T-helper 1 cell (primary cell): ENCODE results near the gene PIGX.
"Not testable (repeated sequence)": the region's sequence is repeated elsewhere in the genome, so short reads cannot be mapped to it uniquely, and the experiment has no call there.

Experiments used
- DNase-seq, 5 donors: peaks; one replicate each; pipeline ENCODE4 v3.0.0-alpha.2; 2012 to 2020

PIGX gene

DNA sequence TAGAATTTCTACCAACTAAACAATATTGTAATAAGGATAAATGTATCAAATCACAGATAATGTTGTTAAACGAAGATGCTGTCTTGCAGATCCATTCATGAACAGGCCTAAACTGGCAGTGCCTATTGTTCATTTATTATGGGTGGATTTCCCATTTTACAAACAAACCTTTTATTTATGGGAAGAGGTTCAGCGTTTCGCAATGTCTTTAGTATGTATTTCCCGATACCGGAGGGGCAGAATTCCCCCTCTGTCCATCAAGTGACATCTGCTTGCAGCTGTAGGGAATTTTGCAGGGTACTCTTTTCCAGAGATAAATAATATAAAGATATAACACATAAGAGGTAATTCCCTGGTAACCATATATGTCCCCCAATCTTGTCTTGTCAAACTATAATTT is 5.8 kb upstream of the PIGX start:
- DNase-seq: no peak

DNA sequence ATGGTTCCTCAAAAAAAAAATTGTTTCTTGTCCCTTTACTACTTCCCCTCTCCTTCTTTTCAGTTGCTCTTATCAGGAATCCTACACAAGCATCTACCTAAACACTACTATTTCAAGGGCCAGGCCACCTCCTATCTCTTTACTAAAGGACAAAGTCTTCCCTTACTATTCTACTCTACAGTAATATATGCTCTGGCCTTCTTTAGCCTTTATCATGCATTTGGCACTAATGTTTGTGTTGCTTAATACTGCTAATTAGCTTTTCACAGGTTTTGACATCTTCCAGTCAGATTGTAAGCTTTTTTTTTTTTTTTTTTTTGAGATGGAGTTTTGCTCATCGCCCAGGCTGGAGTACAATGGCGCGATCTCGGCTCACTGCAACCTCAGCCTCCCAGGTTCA is 5.4 kb upstream of the PIGX start:
- DNase-seq: no peak

DNA sequence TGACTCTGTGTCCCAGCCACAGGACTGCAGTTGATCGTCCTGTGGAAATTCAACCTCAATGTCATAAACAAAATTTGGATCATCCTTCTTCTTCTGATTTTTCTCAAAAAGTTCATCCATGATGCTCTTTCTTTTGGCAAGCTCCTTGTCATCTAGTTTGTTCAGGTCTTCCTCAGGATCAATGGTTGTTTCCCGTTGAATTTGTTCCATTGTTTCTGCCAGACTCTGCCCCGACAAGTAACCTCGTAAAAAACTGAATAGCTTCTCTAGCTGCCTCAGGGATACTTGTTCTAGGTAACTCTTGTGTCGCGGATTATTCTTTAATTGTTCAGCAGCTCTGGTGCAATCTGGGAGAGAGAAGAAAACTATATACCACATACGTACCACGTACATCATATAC is 4.6 kb upstream of the PIGX start:
- DNase-seq: no peak

DNA sequence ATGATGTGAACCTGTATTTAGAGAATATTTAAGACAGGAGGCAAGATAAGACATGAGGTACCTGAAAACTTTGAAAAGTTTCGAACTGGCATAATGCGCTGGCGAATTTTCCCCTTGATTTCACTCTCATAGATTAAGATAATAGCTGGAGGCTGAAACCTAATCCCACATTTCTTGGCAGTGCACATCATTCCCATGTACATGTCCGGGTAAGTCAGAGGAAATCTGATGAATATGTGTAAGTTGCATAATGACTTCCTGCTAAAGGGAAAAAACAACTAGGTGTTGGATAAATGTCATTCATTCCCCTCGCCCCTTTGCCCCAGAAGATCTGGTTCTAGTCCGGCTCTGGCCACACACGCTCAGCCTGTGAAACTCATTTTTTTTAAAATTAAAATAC is 3.7 kb upstream of the PIGX start:
- DNase-seq: no peak

DNA sequence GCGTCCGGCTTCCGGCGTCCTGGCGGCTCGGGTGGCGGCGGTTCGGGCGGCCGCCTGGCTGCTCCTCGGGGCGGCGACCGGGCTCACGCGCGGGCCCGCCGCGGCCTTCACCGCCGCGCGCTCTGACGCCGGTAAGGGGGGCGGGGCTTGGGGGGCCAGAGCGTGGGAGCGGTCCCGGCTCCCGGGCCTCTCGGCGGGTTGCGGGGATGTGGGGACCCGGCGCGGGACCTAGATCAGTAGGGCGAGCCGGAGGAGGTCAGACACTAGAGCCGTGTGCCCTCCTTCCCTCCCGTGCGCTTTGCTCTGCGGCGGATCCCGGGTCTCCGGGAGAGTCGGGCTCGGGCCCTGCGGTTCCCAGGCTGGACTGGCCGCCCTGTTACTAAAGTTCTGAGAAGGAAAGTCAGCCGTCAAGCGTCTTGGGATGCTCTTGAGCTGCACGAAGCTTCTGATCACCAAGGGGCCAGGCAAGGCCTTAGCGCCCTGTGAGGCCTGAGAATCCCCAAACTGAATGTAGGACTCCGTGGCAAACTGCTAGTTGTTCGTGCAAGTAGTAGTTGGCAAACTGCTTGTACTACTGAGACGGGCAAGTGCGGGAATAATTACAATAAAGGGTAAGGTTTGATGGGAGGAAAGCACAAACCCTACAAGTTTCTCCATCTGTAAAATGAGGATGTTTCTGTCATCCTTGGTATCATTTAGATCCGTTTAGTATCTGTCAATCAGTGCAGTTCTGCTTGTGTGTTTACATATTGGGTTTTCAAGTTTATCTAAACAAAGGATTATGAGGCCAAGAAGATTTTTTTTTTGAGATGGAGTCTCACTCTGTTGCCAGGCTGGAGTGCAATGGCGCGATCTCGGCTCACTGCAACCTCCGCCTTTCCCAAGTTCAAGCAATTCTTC is 587 bp downstream of the PIGX start:
- DNase-seq: peak in 4 of 5 donors; percentile 56 to 75 (median 62)

DNA sequence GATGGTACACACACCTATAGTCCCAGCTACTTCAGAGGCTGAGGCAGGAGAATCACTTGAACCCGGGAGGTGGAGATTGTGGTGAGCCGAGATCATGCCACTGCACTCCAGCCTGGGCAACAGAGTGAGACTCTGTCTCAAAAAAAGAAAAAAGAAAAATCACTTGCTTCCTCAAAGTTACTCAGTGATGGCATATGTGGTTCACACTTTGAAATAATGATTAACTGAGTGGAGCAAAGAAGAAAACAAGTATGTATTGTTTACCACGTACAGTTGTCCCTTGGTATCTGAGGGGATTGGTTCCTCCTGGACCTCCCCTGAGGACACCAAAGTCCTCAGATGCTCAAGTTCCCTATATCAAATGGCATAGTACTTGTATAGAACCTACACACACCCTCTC is 5.0 kb downstream of the PIGX start:
- not testable (repeated sequence) for DNase-seq

DNA sequence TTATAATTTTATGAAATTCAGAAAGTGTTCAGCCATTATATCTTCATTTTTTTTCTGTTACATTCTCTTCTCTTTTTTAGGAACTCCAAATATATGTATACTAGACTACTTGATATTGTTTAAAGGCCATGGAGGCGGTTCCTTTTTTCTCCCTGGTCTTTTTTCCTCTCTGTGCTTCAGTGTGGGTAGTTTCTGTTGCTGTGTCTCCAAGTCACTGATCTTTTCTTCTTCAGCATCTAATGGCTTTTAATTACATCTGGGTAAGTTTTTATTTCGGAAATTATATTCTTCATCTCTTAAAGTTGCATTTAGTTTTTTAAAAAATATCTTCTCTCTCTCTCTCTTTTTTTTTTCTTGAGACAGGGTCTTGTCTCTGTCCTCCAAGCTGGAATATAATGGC is 8.9 kb downstream of the PIGX start:
- DNase-seq: no peak

DNA sequence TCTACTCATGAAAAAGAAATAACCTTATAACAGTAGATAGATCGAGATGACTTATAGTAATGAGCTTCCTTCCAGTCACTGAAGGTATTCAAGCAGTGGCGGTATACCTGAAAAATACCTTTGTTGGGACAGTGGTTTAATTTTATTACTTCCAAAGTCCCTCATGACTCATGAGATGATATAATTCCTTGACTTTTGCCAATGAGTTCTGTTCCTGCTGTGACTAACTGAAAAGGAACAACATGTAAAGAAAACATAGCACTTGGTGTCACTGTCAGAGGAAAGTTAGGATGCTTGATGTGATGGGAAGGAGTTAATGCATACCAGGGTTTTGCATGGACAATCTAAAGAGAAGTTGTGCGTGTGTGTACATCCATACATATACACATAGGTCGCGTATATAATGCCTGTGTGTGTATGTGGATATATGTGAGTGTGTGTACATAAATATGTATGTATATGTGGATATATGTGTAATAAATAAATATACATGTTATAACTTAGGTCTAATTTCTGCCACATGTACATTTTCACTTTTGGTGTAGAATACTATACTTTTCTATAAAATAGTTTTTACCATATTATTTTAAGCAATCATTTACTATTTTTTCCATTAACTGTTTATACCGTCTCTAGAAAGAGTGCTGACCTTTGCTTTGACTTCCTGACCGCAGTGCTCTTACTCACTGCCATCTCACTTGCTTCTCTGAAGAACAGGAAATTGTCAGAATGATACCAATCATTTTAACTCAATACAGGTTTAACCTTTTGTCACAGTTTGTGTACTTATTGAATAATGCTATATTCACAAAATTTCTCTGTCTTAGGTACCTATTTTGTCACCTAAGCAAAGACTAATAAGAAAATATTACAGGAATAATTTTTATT is 14.9 kb downstream of the PIGX start:
- peak in 1 of 5 donors; percentile 70 for DNase-seq

DNA sequence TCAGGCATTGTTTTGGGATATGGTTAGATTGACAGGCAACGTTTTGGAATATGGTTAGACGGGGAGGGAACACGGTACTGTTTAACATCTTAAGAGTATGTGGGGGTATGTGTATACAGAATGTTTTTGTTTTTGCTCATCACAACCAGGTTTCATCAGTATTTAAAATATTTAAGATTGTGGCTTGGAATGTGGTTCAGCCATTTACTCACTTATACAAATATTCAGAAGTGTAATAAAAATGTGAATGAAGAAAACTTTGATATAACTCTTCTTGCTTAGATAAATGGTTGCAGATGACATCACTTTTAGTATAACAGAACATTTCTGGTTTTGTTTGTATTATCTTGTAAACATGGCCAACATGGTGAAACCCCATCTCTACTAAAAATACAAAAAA is 23.6 kb downstream of the PIGX start:
- DNase-seq: no peak

DNA sequence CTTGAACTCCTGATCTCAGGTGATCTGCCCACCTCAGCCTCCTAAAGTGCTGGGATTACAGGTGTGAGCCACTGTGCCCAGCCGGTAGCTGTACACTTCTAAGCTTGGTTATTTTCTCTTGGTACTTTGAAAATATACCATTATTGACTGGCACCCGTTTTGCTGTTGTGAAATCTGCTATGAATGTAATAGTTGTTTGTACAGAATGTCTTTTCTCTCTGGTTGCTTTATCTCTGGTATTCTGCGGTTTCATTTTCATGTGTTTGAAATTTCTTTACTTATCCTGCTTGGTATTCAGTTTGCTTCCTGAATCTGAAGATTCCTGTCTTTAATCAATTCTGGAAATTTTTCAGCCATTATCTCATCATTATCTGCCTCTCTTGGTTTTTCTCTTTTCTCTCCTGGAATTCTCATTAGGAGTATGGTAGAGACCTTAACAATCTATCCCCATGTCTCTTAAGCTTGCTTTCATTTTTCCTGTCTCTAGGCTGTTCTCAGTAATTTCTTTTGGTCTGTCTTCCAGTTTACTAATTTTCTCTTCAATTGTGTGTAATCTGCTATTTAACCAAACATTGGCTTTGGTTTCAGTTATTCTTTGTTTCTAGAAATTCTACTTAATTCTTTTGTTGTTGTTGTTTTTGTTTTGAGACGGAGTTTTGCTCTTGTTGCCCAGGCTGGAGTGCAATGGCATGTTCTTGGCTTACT is 24.6 kb downstream of the PIGX start:
- no peak for DNase-seq

DNA sequence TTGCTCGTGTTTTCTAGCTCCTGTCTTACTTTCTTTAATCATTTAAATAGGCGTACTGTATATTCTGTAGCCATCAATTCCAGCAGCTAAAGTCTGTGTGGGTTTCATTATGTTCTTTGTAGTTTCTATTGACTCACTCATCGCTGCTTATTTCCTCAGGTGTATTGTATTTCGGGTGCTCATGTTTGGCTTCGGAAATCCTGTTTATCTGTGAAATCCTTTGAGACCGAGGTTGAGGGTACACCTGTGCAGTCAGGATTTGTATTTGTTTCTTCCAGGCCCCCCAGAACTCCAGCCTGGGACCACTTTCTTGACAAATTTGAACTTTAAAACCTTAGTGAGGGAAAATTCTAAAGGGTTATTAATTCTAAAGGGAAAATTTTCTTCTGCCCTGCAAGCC is 25.5 kb downstream of the PIGX start:
- DNase-seq: no peak

DNA sequence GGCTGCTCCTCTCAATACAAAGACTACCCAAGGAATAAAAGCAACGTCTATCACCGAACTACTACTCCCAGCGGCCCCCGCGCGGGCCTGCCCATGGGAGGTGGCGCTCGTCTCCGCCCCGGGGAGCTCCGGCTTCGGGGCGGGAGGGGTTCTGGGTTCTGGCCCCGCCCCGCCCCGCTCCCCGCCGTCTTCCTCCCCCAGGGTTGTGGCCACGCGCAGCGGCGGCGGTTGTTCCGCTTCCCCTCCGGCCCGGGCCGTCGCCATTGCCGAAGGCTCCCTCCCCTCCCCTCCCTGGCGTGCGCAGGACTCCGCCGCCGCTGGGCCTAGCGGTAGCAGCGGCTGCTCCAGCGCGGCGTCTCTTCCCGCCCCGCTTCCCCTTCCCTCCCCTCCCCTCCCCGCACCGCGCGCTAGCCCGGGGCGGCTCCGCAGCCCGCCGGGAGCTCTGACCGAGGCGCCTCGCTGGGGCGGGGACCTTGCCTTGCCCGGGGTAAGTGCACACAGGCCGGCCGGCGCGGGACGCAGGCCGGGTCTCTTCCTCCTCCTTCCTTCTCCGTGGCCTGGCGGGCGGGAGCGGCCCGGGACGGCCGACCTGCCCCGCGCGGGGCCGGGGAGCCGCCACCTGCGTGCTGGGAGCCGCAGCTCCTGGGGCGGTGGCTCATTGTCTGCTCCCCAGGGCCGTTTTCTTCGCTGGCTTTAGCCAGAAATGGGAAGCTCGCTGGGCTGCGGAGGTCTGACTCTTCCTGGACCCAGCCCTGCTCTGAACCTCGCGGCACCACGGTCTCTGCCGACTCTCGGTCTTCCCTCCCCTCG is 27.7 kb downstream of the PIGX start, which contains the start of gene PAK2:
Gene PAK2 (plus strand): TSS at position 187 of the 810 bp plus-strand sequence. CDS start 42,790 bp downstream, outside the sequence.
- DNase-seq: peak; percentile 81 to 93 (median 87)

DNA sequence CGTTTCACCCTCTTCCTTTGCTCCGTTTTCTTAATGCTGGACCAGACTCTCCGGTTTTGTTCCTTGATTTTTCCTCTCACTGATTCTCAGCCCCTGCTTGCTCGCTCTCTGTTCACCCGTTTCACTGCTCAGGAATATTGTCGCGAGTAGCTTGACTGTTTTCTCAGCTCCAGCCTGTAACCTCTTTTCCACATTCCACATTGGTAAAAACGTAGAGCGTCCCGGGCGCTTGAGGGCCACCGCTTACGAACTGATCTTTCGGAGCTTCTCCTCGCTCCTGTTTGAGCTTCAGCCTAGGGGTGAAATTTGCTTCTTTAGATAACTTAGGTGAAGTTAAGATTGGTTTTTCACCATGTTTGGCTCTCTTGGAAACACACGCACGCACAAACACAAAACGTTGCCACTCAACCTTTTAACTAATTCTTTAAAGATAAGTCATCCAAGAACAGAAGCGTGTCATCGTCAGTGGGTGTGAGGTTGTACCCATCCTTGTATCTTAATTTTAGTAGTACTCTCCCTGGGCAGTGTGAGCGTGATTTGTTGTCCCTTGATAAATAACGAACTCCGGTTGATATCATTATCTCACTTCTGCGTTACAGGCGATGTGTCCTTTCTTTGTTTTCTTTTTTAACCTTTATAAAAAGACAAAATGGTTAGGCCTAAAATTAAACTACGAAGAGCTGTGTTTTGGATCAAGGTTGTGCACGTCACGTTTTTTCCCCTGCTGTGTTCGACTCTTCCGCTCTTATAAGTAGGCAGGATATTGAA is 28.5 kb downstream of the PIGX start:
- peak in 3 of 5 donors; percentile 9 to 57 (median 22) for DNase-seq

DNA sequence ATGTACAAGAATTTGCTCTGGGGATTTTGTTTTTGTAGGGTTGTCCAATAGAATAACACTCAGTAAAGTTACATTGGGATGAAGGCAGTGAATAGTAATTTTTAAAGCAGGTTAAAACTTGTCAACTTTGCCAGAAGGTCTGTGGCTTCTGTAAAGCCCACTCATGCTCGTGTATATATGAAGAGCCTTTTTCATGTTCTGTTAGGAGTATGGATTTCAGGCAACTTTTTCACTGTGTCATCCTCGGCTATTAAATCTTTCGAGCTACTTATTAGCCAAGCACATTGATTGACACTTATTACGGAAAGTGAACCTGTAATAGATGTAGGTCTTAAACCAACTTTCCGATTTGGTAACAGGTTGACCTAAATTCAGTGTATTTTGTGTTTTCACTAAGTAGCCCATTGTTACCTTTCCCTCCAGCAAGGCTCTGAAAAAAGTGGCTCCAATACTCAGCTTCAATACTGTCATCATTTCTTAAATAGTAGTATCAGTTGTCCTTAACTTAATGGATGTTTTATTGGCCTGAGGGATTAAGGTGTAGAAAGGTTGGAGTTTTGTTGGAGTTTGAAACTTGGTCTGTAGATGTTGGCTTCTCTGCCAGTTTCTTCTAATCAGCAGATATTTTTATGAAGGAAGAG is 29.2 kb downstream of the PIGX start:
- no peak for DNase-seq

DNA sequence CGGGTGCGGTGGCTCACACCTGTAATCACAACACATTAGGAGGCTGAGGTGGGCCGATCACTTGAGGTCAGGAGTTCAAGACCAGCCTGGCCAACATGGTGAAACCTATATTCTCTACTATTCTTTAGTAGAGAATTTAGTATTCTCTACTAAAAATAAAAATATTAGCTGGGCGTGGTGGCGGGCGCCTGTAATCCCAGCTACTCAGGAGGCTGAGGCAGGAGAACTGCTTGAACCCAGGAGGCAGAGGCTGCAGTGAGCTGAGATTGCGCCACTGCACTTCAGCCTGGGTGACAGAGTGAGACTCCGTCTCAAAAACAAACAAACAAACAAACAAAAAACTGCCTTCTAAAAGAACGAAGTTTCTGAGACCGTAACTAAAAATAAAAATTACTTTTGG is 31.4 kb downstream of the PIGX start:
- DNase-seq: not testable (repeated sequence)

DNA sequence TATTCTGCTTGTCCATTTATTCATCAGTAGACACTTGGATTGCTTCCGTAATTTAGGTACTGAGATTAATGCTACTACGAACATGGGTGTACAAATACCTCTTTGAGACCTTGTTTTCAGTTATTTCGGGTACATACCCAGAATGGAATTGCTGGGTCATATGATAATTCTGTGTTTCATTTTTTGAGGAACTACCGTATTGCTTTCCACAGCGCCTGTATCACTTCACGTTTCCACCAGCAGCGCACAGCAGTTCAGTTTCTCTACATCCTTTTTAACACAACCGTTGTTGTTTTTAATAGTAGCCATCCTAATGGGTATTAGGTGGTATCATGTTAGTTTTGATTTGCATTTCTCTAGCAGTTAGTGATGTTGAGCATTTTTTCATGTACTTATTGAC is 36.9 kb downstream of the PIGX start:
- DNase-seq: no peak

DNA sequence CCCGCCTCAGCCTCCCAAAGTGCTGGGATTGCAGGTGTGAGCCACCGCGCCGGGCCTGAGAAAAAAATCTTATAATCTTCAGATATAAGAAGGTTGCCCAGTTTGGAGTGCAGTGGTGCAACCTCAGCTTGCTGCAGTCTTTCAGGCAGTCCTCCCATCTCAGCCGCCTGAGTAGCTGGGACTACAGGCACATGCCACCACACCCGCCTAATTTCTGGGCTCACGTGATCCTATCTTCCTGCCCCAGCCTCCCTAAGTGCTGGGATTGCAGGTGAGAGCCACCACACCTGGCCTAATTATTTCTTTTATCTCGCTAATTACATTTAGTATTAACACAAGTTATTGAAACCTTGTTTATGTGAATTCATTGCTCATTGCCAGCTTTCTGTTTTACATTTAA is 41.0 kb downstream of the PIGX start:
- no peak for DNase-seq

DNA sequence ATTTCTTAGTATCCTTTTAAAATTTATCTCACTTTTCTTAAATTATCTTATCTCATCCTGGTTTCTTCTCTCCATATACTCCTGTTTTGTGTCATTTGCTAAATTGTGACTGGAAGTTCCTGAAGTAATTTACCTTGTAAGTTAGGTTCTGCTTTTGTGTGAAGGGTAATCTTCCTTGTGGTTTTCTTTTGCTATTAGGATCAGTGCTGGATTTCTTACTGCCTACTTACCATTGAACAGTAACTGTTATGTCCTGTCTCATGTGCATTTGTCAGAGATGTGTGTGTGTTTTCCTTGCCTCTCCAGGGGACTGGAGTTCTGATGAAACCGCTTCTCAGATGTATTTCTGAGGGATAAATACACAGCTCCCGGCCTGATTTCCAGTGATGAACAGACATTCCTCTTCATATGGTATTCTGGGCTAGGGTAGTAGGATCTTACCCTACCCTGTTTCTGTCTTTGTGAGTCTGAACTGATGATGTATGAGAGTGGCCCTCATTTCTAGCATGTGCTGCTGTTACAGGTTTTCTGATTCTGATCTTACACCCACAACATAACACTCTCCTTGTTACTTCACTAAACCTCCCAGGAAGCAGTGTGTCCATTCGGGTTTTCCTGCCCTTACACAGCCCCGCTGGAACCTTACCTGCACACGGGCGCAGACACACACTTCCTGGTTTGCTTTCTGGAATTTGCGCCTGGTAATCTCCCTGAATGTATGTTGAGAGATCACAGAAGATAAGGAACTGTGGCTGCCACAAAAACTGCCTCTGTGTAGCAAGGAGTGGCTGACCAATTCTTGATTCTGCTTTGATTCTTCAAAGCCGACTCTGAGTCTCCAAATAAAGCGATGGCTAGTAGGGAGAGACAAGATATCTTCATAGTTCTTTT is 42.2 kb downstream of the PIGX start:
- DNase-seq: no peak

DNA sequence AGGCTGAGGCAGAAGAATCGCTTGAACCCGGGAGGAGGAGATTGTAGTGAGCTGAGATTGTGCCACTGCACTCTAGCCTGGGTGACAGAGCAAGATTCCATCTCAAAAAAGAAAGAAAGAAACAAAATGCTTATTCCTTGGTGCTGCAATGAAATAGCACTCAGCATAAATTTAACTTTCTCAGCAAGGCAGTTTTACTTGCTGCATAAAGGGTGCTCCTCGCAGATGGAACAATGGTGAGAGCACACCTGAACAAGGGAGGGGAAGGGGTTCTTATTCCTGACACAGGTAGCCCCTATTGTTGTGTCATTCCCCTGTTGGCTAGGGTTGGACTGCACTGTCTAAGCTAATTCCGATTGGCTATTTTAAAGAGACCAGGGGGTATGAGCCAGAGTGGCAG is 44.6 kb downstream of the PIGX start:
- DNase-seq: no peak
